WTC11 (cell line): Measurements from ENCODE around the gene SEC14L6. TPM values are rescaled to one million over a fixed set of nuclear protein-coding genes. Genes with fewer than 3 reads are reported as not detected.
"Not testable (repeated sequence)": the region's sequence is repeated elsewhere in the genome, so short reads cannot be mapped to it uniquely, and the experiment has no call there.

Source experiments
- ATAC-seq: fragments of 200-7000 bp; cut with Tn5 transposase; 2 replicates; pipeline ENCODE4 v1.10.0; 2021; ENCODE audit warnings: mild to moderate bottlenecking, moderate library complexity
- CTCF ChIA-PET: fragments of 300-600 bp; sonication (Branson Sonifier 250); formaldehyde crosslinking; loops from one replicate; lab custom pipeline; 2021; ENCODE audit warnings: antibody characterized with exemption; lab: Charles Lee
- POLR2A ChIA-PET: fragments of 350-600 bp; sonication (Branson Sonifier 250); formaldehyde crosslinking; loops from one replicate; lab custom pipeline; 2021; ENCODE audit warnings: antibody characterized with exemption; lab: Charles Lee
- DNase-seq: peaks from one replicate; pipeline ENCODE4 v3.0.0; 2021; ENCODE audit warnings: low spot score
- H3K27ac Mint-ChIP-seq: 2 replicates; pipeline ENCODE4 v1.8.0; 2021; ENCODE audit warnings: mixed read lengths
- H3K27me3 Mint-ChIP-seq: 2 replicates; pipeline ENCODE4 v1.8.0; 2021; ENCODE audit warnings: low read depth, mild to moderate bottlenecking, moderate library complexity, mixed read lengths
- H3K36me3 Mint-ChIP-seq: 2 replicates; pipeline ENCODE4 v1.8.0; 2021; ENCODE audit warnings: mixed read lengths
- H3K4me1 Mint-ChIP-seq: 2 replicates; pipeline ENCODE4 v1.8.0; 2022; ENCODE audit warnings: mixed read lengths
- H3K4me3 Mint-ChIP-seq: 2 replicates; pipeline ENCODE4 v1.8.0; 2021; ENCODE audit warnings: mild to moderate bottlenecking, moderate library complexity, mixed read lengths
- H3K9me3 Mint-ChIP-seq: 2 replicates; pipeline ENCODE4 v1.8.0; 2021; ENCODE audit warnings: mixed read lengths
- ATF6 ChIP-seq: sonication (generic); formaldehyde crosslinking; IDR thresholded peaks from 2 replicates; pipeline ENCODE4 v1.8.1; 2023; ENCODE audit warnings: mild to moderate bottlenecking, missing genetic modification reagents
- CBFB ChIP-seq: sonication (generic); formaldehyde crosslinking; IDR thresholded peaks from 2 replicates; pipeline ENCODE4 v1.8.1; 2022; ENCODE audit warnings: mild to moderate bottlenecking, low read depth, missing genetic modification reagents
- PRRX2 ChIP-seq: fragments of 250-450 bp; sonication (Bioruptor Pico); IDR thresholded peaks from 2 replicates; pipeline ENCODE4 v1.8.0; 2021; ENCODE audit warnings: mild to moderate bottlenecking
- STAT6 ChIP-seq: sonication (generic); formaldehyde crosslinking; conservative IDR thresholded peaks from 2 replicates; pipeline ENCODE4 v1.8.1; 2023; ENCODE audit warnings: mild to moderate bottlenecking, low read depth, missing genetic modification reagents, moderate library complexity
- ZNF121 ChIP-seq: sonication (generic); formaldehyde crosslinking; IDR thresholded peaks from 2 replicates; pipeline ENCODE4 v1.8.0; 2023; ENCODE audit warnings: missing genetic modification reagents
- ZNF396 ChIP-seq: fragments of 250-450 bp; sonication (Bioruptor Pico); IDR thresholded peaks from 2 replicates; pipeline ENCODE4 v1.8.0; 2021; ENCODE audit warnings: mild to moderate bottlenecking, moderate library complexity, borderline replicate concordance
- total RNA-seq: library from RNA; stranded (reverse); gene quantifications from 3 replicates; pipeline ENCODE4 v1.2.3, GENCODE V29; 2021
- TF ChIP-seq, protein P1 (sequence below): sonication (generic); formaldehyde crosslinking; IDR thresholded peaks from 2 replicates; pipeline ENCODE4 v1.8.1; 2023; ENCODE audit warnings: mild to moderate bottlenecking, missing genetic modification reagents, moderate library complexity
- TF ChIP-seq, protein P2 (sequence below): sonication (generic); formaldehyde crosslinking; IDR thresholded peaks from 2 replicates; pipeline ENCODE4 v1.8.0; 2022; ENCODE audit warnings: mild to moderate bottlenecking, missing genetic modification reagents
- TF ChIP-seq, protein P3 (sequence below): fragments of 250-450 bp; sonication (Bioruptor Pico); IDR thresholded peaks from 2 replicates; pipeline ENCODE4 v1.9.0; 2021; ENCODE audit warnings: mild to moderate bottlenecking

Gene SEC14L6
- total RNA-seq, 1 experiment from 2014 or later = 1.6 TPM

- Mint-ChIP-seq H3K4me3 (no peak overlapping the region), H3K4me1 (peaks cover 25% of the 10 kb centered on the region), H3K36me3 (no peaks in the 10 kb centered on the region), H3K9me3 (no peaks in the 10 kb centered on the region), H3K27me3 (no peaks in the 10 kb centered on the region; the same call in 1 of the 2 replicates), H3K27ac (no peak overlapping the region)
- DNase-seq = no peak
- TF ChIP-seq STAT6 (CRISPR knock-in tag) (no peak), ZNF121 (CRISPR knock-in tag) (peak; percentile 53; the same call in 1 of the 2 replicates)
- ChIA-PET CTCF (interaction anchor here (2.9 kb wide), 1 partner anchor 15 kb away, joined by 9 read pairs; no protein-coding TSS in a partner anchor), POLR2A (no interaction called here)
- no peak for ATAC-seq
Observed at GRCh38 chr22:30569674-30570202, 23.2 kb upstream of the SEC14L6 start.

DNA sequence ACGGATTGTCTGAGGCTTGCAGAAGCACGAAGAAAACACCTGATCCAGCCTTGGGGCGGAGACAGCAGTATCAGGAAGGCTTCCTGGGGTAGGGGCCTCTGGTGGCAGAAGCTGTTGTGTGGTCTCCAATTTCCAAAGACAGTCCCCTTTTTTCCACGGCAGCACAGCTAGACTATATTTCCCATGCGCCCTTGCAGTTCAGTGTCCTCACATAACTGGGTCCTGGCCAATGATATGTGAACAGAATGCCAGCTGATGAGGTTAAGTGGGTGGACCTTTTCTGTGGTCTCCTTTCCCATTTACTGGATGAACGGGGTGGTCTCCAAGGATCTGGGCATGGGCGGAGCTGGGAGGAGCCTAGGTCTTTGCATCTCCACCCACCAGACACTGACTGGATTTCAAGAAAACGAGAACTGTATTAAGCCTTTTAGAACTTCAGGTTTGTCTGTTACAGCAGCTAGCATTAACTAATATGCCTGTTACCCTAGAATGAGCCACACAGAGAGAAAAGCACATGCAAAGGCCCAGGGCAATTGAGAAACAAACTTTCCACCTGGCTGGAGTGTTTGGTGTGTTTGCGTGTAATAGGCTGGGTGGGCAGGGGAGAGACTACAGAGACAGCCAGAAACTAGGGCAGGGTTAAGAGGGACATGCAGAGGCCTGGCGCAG is 21.7 kb upstream of the SEC14L6 start:
- DNase-seq (peak; percentile 46), ATAC-seq (peak; percentile 82)
- CTCF ChIA-PET = interaction anchor here (0.8 to 2.9 kb wide), 7 partner anchors 11 to 124 kb away, joined by 3 to 10 read pairs (median 8); partner anchors contain the start of gene TCN2
- H3K4me1 Mint-ChIP-seq = peaks cover 27% of the 10 kb centered on the region
- no peak overlapping the region; the same call in none of the 2 replicates for H3K27ac Mint-ChIP-seq
- no peaks in the 10 kb centered on the region; the same call in none of the 2 replicates for H3K27me3 Mint-ChIP-seq
- no peaks in the 10 kb centered on the region for H3K9me3 Mint-ChIP-seq
- no peaks in the 10 kb centered on the region for H3K36me3 Mint-ChIP-seq
- POLR2A ChIA-PET = no interaction called here
- no peak overlapping the region for H3K4me3 Mint-ChIP-seq
- TF ChIP-seq, protein P1, sequence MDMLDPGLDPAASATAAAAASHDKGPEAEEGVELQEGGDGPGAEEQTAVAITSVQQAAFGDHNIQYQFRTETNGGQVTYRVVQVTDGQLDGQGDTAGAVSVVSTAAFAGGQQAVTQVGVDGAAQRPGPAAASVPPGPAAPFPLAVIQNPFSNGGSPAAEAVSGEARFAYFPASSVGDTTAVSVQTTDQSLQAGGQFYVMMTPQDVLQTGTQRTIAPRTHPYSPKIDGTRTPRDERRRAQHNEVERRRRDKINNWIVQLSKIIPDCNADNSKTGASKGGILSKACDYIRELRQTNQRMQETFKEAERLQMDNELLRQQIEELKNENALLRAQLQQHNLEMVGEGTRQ (CRISPR knock-in tag) = peak; percentile 51; the same call in 1 of the 2 replicates
- TF ChIP-seq PRRX2 (CRISPR knock-in tag) (no peak), ZNF396 (no peak), CBFB (CRISPR knock-in tag) (no peak), ATF6 (CRISPR knock-in tag) (no peak)
- TF ChIP-seq, protein P2, sequence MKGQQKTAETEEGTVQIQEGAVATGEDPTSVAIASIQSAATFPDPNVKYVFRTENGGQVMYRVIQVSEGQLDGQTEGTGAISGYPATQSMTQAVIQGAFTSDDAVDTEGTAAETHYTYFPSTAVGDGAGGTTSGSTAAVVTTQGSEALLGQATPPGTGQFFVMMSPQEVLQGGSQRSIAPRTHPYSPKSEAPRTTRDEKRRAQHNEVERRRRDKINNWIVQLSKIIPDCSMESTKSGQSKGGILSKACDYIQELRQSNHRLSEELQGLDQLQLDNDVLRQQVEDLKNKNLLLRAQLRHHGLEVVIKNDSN = 0 out of 2 replicates have a peak, but pooled peaks have one; percentile 50
- TF ChIP-seq, protein P3, sequence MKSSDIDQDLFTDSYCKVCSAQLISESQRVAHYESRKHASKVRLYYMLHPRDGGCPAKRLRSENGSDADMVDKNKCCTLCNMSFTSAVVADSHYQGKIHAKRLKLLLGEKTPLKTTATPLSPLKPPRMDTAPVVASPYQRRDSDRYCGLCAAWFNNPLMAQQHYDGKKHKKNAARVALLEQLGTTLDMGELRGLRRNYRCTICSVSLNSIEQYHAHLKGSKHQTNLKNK (CRISPR knock-in tag) = no peak

DNA sequence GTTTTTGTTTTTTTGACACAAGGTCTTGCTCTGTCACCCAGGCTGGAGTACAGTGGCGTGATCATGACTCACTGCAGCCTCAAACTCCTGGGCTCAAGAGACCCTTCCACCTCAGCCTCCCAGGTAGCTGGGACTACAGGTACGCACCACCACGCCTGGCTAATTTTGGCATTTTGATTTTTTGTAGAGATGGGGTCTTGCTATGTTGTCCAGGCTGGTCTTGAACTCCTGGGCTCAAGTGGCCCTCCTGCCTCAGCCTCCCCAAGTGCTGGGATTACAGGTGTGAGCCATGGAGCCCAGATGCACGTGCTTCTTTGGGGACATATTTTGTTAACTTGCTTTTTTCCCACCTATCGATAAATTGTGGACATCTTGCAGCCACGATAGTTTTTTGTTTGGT is 20.7 kb upstream of the SEC14L6 start:
- DNase-seq, H3K9me3 Mint-ChIP-seq, H3K27ac Mint-ChIP-seq, H3K36me3 Mint-ChIP-seq, H3K27me3 Mint-ChIP-seq, H3K4me3 Mint-ChIP-seq, ATAC-seq, POLR2A ChIA-PET: not testable (repeated sequence)
- peak; percentile 91 for TF ChIP-seq ZNF121 (CRISPR knock-in tag)
- CTCF ChIA-PET = interaction anchor here (1.8 to 2.9 kb wide), 3 partner anchors 10 to 24 kb away, joined by 8 to 9 read pairs (median 9); no protein-coding TSS in a partner anchor
- H3K4me1 Mint-ChIP-seq = peaks cover 29% of the 10 kb centered on the region
